Ishikawa (cell line): Measurements from ENCODE around the gene TBC1D22A.

Source experiments
- CEBPB ChIP-seq: IDR thresholded peaks from 2 replicates; pipeline ENCODE4 v1.6.1; 2012
- CREB1 ChIP-seq: IDR thresholded peaks from 2 replicates; pipeline ENCODE4 v1.6.1; 2012; ENCODE audit warnings: low read depth
- EGR1 ChIP-seq: IDR thresholded peaks from 2 replicates; pipeline ENCODE4 v1.6.1; 2012
- EP300 ChIP-seq: IDR thresholded peaks from 2 replicates; pipeline ENCODE4 v1.6.1; 2012; ENCODE audit warnings: borderline replicate concordance
- FOXM1 ChIP-seq: IDR thresholded peaks from 2 replicates; pipeline ENCODE4 v1.6.1; 2012; ENCODE audit warnings: low read depth, borderline replicate concordance
- NFIC ChIP-seq: IDR thresholded peaks from 2 replicates; pipeline ENCODE4 v1.6.1; 2012
- RAD21 ChIP-seq: IDR thresholded peaks from 2 replicates; pipeline ENCODE4 v1.6.1; 2012; ENCODE audit warnings: low read depth
- REST ChIP-seq: IDR thresholded peaks from 2 replicates; pipeline ENCODE4 v1.6.1; 2012; ENCODE audit warnings: low read depth, mild to moderate bottlenecking
- TAF1 ChIP-seq: IDR thresholded peaks from 2 replicates; pipeline ENCODE4 v1.6.1; 2012; ENCODE audit warnings: low read depth, mild to moderate bottlenecking
- TCF12 ChIP-seq: IDR thresholded peaks from 2 replicates; pipeline ENCODE4 v1.6.1; 2012; ENCODE audit warnings: low read depth
- TEAD4 ChIP-seq: IDR thresholded peaks from 2 replicates; pipeline ENCODE4 v1.6.1; 2012
- USF1 ChIP-seq: IDR thresholded peaks from 2 replicates; pipeline ENCODE4 v1.6.1; 2012
- YY1 ChIP-seq: IDR thresholded peaks from 2 replicates; pipeline ENCODE4 v1.6.1; 2012; ENCODE audit warnings: low read depth
- ZBTB7A ChIP-seq: IDR thresholded peaks from 2 replicates; pipeline ENCODE4 v1.6.1; 2012; ENCODE audit warnings: low read depth
- TF ChIP-seq, protein P1 (sequence below): IDR thresholded peaks from 2 replicates; pipeline ENCODE4 v1.6.1; 2012

The TBC1D22A gene

GRCh38 chr22:47144076-47144765, 381.8 kb downstream of the TBC1D22A start:
- TF ChIP-seq, protein P1, sequence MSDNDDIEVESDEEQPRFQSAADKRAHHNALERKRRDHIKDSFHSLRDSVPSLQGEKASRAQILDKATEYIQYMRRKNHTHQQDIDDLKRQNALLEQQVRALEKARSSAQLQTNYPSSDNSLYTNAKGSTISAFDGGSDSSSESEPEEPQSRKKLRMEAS, result no peak
- TF ChIP-seq TCF12 (no peak), ZBTB7A (no peak), RAD21 (no peak), EGR1 (no peak), CREB1 (no peak)

DNA sequence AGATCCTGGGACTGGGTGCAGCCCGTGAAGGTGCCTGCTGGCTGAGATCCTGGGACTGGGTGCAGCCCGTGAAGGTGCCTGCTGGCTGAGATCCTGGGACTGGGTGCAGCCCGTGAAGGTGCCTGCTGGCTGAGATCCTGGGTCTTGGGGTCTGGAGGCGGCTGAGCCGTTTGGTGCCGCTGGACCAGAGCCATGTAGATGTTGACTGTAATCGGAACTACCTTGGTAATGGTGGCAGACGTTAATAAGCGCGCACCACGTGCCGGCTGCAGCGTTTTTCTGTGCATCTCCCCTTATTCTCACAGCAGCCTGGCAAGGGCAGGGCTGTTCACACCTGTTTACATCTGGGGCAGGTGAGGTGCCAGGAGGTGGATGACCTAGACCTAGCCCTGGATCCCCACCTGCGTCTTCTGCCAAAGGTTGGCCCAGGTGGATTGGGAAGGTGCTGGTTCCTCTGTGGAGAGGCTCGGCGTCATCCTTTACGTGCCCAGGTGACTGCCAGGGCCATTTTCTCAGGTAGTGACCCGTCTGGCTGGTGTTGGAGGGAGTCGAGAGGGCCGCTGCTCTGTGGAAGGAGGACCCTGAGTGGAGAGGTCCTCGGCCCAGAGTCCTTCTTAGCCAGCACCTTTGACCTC, 382.5 kb downstream of the TBC1D22A start:
- TF ChIP-seq RAD21, result no peak
- TF ChIP-seq USF1, result no peak
- TF ChIP-seq YY1, result no peak

GRCh38 chr22:47145883-47146282, 383.4 kb downstream of the TBC1D22A start:
- TF ChIP-seq EGR1 (no peak), TCF12 (no peak), USF1 (no peak)

- TF ChIP-seq RAD21, result no peak
- TF ChIP-seq CREB1, result no peak
- no peak for TF ChIP-seq FOXM1
- TF ChIP-seq TCF12, result no peak
- TF ChIP-seq ZBTB7A, result no peak
- no peak for TF ChIP-seq TAF1
- no peak for TF ChIP-seq REST
- TF ChIP-seq EGR1, result no peak
Measured at GRCh38 chr22:47146391-47146790, 383.9 kb downstream of the TBC1D22A start.

GRCh38 chr22:47146941-47147340, 384.5 kb downstream of the TBC1D22A start:
- no peak for TF ChIP-seq NFIC
- no peak for TF ChIP-seq USF1
- no peak for TF ChIP-seq YY1
- TF ChIP-seq REST, result no peak
- no peak for TF ChIP-seq ZBTB7A
- no peak for TF ChIP-seq EGR1
- TF ChIP-seq CREB1, result no peak
- TF ChIP-seq EP300, result no peak
- TF ChIP-seq, protein P1, result no peak
- no peak for TF ChIP-seq TEAD4
- TF ChIP-seq CEBPB, result no peak
- no peak for TF ChIP-seq TAF1
- no peak for TF ChIP-seq TCF12
- TF ChIP-seq FOXM1, result no peak
- TF ChIP-seq RAD21, result no peak

- TF ChIP-seq TEAD4 (no peak), REST (no peak), EGR1 (no peak), EP300 (no peak), USF1 (no peak), TAF1 (no peak), CREB1 (no peak), NFIC (no peak), RAD21 (no peak), FOXM1 (no peak), CEBPB (no peak), YY1 (no peak), TCF12 (no peak), ZBTB7A (no peak)
- TF ChIP-seq, protein P1, result no peak
Measured at GRCh38 chr22:47147572-47147971, 385.1 kb downstream of the TBC1D22A start.
